IPS-11a (cell line): ENCODE data around the gene OR1I1.

Experiments used
- H3K4me3 ChIP-seq: one replicate; pipeline ENCODE4 v1.5.1; 2013; ENCODE audit warnings: low read depth, low read length, control low read depth

Gene OR1I1

DNA sequence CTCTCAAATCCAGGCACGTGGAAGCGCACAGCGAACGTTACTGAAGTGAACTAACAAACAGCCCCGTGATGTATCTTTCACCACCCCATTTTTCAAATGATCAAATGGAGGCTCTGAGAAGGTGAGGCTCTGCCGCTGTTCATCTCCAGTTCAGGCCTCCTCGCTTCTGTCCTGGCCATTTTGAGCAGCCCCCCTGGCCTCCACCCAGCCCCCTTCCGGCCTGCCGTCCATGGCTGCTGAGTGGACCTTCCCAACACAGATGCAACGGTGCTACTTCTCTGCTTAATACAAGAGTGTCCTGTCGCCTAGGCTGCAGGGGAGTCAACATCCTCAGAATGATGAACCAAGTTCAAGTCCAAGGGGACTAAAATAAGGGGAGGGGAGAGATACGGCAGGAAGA is 34.8 kb downstream of the OR1I1 start:
- H3K4me3 ChIP-seq: no peak overlapping the region

DNA sequence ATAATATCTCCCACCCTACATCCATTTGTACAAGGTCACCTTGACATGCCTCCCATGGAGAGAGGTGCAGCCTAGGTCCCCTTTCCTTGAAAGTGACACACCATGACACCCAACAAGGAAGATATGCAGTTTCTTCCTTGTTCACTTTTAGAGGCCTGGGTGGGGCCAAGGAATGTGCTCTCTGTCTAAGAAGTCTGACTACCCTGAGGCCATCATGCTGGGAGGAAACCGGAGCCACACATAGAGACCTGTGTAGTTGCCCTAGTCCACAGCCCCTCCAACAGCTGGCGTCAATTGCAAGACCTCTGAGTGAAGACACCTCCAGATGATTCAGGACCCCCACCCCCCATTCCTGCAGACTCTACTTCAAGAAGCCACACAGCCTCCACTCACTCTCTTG is 36.2 kb downstream of the OR1I1 start:
- no peak overlapping the region for H3K4me3 ChIP-seq

DNA sequence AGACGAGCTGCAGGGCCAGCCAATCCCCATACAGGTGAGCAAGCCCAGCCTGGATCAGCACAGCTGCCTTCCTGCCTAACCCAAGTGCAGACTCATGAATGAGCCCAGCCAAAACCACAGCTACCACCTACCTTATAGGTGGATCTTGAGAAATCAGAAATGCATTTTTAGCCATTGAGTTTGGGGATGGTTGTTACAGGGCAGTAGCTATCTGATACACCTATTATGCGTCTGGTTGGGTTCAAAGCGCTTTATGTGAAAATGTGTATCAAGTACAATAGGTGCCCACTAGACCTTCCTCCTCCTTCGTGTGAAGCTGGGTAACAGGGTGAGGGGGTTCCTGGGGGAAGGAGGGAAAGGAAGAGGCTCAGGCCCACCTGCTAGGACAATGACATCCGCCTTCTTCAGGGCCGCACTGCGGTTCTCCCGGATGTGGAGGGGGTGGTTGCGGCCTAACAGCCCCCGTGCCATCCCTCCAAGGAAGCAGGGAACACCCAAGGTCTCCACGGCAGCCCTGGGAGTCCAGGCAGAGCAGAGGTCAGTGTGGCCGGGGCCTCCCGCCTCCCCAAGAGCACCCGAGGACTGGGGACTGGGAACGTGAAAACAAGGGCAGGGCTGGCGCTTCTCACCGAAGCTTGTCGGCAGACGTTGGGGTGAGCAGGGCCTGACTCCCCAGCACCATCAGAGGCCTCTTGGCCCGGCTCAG is 36.9 kb downstream of the OR1I1 start:
- H3K4me3 ChIP-seq: no peak overlapping the region

- no peak overlapping the region for H3K4me3 ChIP-seq
Observed at GRCh38 chr19:15120135-15121026, 38.4 kb downstream of the OR1I1 start.

DNA sequence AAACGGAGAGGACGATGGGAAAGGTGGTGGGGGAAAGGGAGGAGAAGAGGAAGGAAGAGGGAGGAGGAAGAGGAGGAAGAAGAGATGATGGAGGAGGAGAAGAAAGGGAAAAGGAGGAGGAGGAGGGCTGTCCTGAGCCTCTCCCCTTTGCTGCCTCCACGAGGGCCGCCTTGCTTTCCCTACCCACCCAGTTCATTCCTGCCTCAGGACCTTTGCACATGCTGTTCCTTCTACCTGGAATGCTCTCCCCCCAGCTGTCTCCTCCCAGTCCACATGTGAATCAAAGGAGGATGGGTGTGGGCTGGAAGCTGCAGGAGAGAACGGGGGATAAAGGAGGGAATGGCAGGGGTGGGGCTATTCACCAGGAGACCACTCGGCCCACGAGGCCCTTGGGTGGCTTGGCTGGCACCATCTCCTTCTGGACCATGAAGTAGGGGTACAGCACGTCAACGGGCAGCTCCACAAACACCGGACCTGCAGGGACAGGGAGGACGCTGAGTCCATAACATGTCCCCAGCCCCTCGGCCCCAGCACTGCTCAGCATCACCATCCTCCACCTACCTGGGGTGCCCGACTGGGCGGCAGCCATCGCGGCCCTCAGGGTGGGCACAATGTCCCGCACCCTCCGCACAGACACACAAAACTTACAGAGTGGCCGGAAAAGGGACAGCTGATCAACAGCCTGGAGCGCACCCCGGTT is 40.5 kb downstream of the OR1I1 start:
- no peak overlapping the region for H3K4me3 ChIP-seq

- no peak overlapping the region for H3K4me3 ChIP-seq
Observed at GRCh38 chr19:15123031-15123890, 41.2 kb downstream of the OR1I1 start.

DNA sequence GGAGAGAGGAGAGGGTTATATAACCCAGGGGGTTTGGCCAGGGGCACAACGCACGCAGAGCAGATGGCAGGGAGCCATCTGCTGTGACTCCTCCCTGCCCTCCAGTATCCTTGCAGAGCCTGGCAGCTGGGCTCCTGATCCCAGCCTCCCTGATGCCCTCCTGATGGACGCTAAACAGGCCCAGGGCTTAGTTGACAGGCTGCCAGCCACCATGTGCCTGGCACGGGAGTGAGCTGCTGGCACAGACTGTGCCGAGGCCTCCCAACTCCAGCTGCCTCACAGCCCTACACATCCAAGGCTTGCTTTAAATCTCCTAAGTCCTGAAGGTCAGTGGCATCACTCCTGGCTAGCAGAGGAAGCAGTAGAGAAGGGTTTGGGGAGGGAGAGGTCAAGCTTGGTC is 41.9 kb downstream of the OR1I1 start:
- no peak overlapping the region for H3K4me3 ChIP-seq

DNA sequence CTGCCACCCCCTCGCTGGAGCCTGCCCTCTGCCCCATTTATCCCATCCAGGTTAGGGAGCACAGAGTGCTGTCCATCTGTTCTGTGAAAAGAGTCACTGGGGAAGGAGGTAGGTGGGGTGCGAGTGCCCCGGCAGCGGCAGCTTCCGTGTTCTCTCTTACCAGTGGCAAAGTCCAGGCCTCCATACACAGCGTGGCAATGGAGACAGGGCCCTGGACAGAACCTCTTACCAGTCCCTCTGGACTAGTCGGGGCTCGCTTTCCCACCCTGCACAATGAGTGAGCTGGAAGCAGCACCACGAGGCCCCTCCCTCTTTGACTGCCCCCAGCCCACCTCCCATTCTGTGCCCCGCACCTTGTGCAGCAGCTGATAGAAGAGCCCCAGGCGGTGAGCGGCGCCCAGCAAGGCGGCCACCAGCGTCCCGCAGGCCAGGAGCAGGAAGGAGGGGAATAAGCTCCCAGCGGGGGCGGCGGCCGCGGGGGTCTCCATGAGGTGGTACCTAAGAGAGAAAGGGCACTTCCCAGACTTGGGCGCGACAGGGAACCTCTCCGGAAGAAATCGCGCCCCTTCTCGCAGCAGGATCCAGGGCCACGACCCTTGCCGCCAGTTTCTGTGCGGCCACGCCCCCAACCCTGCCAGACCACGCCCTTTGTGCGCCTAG is 42.7 kb downstream of the OR1I1 start:
- H3K4me3 ChIP-seq: peak overlapping the region; percentile 96

DNA sequence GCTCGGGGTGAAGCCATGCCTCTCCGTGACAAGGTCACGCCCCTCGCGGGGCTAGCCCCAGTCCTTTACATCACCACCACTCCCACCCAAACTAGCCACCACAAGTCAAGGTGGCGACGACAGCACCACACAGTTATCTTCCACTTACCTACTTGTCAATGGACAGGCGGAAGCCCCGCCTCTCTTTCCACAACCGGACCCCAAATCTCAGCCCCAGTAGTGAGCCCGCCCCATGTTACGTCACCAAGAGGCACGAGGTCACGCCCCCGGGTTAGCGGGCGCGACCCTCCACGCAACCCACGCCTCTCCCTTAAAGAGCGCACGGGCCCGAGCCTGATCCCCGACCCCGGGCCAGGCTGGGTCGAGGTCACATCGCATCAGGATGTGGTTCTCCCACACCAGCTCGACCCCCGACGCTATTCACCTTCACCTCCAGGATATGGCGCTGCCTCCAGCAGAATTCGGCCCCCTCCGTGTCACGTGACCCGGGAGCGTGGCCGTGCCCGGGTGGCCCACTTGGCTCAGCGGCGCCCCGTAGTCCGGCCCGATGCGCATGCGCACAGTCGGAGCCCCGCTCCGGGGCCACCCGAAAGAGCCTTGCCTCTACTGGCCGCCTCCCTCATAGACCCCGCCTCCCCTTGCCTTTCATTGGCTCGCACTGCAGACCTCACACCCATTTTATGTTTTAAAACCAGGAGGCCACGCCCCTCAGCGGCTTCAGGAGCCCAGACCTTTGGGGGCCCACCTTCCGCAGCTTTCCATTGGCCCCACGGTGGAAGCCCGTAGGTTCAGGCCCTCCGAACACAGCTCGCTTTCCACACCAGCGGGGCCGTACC is 43.4 kb downstream of the OR1I1 start:
- H3K4me3 ChIP-seq: peak overlapping the region; percentile 96

DNA sequence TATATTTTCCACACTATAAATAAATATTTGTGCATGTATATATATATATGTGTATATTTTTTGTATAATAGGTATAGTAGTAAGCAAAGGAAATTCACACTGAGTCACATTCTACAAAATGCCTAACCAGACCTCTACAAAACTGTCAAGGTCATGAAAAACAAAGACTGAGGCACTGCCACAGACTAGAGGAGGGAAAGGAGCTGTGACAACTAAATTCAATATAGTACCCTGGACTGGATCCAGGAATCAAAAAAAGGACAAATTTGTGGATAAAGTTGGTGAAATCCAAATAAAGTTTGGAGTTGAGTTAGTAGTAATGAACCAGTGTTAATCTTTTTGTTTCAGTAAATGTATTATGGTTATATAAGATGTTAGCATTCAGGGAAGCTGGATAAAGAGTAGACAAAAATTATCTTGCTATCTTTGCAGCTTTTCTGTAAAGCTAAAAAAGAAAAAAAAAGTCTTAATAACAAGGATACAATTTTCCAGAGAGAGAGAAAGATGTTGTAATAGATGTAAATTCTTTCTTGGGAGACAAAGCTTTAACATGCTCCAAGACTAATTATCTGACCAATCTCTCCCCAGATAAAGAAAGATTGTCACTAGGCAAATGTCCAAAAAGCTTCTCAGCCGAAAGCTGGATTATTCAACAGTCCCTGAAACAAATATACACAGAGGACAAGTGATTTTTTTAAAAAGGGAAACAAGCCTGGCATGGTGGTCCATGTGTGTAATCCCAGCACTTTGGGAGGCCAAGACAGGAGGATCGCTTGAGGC is 44.3 kb downstream of the OR1I1 start:
- H3K4me3 ChIP-seq: no peak overlapping the region

DNA sequence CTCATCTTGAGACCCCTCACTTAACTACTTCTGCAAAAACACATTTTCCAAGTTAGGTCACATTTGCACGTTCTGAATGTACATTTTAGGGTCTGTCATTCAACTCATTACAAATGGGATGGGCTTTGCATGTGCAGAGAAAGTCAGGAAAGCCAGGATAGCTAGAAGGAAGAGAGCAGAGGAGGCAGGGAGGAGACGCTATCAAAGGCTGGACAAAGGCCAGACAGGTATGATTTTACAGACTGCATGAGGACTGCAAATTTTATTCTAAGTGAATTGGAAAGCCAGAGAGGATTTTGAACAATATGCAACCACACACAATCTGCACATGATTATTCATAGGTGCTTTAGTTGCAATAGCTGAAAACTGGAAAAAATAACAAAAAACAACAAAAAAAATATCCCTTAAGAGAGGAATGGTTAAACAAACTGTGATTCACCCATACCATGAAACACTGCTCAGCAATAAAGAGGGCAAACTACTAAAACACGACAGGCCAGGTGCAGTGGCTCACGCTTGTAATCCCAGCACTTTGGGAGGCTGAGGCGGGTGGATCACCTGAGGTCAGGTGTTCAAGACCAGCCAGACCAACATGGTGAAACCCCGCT is 46.3 kb downstream of the OR1I1 start:
- H3K4me3 ChIP-seq: no peak overlapping the region

DNA sequence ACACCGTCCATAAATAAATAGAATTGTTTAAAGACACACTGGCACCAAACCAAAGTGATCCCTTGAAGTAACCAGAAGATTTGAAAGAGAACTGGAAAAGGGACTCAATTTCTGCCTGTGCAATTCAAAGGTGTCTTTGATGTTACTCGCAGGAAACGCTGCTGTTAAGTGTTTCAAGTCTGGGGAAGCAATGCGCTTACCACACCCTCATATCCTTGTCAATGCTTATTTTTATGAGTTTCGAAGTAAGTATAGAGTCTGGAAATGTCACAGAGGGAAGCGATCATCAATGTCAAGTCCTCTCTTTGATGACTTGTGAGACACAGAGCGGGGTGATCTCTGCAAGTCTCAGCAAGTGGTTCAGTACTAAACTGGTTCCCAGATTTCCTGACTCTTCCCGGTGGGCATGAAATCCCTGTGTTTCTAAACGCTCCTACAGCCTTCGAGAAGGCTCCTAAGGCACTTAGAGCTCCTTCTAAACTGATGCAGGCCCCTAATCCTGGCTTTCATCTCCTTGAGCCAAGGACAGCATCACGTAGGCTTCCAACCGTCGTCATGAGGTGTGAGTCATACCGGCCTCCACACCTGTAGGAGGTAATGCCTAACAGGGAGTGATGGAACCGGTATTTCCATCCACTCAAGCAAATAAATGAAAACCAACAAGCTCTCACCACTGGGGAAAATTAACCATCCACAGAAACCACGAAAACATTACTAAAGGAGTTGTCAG is 48.0 kb downstream of the OR1I1 start:
- H3K4me3 ChIP-seq: no peak overlapping the region

DNA sequence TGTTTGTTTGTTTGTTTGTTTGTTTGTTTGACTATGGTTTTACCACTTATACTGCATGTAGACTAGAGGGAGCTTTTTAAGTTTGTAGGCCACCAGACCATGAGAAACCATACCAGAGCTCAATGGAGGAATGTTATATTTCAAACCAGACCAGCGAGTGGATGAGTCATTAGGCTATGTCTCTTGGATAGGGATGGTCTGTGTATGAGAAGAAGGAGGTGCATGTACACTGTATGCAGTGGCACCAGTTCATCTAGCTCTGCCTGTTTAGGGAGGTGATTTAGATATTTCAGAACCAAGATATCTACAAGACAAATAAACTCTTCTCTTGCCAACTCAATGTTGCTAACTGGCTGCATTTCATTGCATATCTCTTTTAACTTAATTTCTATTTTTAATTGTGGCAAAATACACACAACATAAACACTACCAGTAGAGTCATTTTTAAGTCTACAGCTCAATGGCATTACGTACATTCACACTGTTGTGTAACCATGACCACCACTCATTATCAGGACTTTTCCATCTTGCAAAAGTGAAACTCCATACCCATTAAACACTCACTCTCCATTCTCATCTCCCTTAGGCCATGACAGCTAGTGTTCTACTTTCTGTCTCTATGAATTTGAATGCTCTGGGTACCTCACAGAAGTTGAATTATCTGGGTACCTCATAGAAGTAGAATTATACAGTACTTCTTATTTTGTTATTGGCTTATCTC is 54.4 kb downstream of the OR1I1 start:
- H3K4me3 ChIP-seq: no peak overlapping the region

DNA sequence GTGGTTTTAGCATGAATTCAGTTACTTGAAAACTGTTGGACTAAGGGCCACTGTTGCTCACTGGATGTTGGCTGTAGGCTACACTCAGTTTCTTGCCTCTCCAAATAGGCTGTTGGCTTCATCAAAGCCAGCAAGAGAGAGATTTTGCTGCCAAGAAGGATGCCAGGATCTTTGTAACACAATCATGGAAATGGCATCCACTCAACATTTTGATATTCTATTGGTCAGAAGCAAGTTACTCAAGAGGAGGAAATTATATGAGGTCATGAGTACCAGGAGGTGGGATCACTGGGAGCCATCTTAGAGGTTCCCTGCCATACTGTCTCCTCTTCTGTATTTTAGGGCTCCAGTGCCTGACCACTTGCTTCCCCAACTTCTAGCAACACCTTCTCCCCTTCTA is 55.8 kb downstream of the OR1I1 start:
- no peak overlapping the region for H3K4me3 ChIP-seq

GRCh38 chr19:15138427-15138826 is 56.4 kb downstream of the OR1I1 start:
- no peak overlapping the region for H3K4me3 ChIP-seq

GRCh38 chr19:15141143-15141542 is 59.1 kb downstream of the OR1I1 start:
- H3K4me3 ChIP-seq: no peak overlapping the region

DNA sequence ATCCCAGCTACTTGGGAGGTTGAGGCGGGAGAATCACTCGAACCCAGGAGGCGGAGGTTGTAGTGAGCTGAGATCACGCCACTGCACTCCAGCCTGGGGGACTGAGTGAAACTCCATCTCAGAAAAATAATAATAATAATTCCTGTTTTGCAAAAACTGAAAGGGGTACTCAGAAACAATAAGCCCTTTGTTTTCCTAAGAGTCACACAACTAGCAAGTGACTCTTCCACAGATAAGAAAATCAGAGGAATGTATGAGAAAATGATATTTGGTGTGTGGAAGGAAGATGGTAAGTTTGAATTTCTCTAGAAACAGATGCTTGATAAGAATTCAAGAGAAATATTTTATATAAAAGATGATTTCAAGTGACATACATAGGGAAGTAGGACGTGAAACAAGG is 60.3 kb downstream of the OR1I1 start:
- H3K4me3 ChIP-seq: no peak overlapping the region
